Stimulated activated CD8-positive, alpha-beta memory T cell treated with anti-CD3 and anti-CD28 coated beads, Interleukin-4, amount 100 ng/mL, for 48 hours (primary cell): ENCODE results near the gene NRF1.

Experiments used
- DNase-seq: peaks from one replicate; pipeline ENCODE4 v3.0.0-alpha.2; 2020

The NRF1 gene

DNA sequence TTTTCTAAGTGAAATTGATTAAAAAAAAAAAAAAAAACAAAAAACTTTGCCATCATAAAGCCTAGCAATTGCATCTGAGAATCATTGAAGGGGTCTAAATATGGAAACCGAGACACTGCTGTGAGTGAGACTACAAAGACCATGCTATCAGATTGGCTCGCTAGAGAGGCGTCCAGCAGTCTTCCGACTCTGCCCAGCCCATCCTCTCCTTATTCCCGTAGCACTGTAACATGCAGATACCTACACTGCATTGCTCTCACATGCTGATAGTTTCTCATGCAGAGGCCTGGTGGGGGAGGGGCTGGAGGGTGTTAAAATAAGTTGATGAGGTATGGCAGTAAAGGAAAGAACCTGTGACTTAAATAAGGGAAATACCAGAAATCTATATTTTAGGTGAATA, 130.7 kb downstream of the NRF1 start:
- no peak for DNase-seq

DNA sequence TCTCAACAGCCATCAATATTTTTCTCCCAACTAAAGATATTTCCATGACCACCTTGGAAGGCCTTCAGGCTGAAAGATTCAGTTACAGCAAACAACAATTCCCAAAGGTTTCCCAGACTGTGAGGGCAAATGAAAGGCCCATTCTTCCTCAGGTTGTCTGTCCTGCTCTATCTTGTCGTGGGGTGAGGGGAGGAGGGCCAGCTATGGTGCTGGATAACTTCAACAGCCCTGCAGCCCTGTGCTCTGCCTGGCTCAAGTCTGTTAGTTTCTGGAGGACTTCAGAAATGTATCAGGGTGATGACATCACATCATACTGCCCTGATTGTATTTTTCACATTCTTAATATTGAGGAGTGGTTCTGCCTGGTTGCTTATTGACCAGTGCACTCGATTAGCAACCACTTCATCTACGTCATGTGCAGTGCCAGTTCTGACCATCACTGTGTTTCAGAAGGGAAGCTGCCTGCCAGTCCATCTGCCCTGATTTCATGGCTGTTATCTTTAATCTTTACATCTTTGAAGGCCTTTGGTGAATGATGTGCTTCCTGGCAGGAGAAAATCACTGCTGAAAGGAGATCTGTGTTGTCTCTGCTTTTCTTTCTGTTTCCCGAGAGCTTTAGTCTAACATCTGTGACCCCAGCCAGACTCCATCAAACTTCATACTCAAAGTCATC, 135.5 kb downstream of the NRF1 start:
- no peak for DNase-seq

DNA sequence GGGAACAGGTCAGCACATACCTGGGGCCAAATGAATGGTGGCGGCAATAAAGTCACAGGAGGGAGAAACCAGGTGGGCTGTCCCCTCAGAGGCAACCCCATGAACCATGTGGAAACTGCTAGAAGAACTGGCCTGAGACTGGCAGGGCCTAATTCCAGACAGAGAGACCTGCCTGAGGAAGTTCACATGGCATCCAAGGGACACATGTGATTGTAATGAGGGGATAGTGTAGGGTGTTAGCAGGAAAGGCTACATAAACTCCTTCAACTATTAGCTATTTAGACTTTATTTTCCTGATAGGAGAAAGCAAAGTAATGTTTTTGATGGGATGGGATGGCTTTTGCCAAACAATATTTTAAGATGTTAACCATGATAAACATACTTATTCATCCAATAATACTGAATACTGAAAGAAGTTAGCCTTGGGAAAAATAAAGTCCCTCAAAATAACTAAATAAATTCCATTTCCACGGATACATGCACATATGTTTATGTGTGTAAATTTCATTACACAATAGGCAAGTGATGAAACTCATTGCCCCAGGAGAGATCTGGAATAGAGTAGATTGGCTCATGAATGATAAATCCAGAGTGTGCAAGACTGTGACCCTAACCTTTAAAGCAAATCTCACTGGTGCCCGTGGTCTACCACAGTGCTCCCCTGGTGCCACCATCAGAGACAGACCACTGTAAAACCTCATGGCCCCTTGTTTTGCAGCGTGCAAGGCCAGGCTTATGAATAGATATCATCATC, 137.0 kb downstream of the NRF1 start:
- DNase-seq: no peak

DNA sequence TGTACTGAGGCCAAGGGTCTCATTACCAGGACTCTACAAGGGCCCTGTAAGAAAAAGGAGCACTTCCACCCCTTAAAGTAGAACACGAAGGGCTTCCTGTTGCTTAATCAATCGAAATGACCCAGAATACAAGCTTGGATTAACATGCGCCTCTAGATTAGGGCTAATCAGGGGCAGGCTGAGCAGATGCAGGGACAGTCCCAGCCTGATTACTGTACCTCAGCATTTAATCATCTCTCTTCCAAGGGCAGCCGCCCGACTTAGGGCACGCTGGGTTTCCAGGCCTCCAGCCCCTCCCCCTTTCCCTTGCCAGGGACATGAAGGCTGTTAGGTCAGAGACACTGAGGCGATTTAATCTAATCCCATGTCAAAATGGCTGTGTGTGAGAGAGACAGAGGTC, 138.6 kb downstream of the NRF1 start:
- DNase-seq: no peak

DNA sequence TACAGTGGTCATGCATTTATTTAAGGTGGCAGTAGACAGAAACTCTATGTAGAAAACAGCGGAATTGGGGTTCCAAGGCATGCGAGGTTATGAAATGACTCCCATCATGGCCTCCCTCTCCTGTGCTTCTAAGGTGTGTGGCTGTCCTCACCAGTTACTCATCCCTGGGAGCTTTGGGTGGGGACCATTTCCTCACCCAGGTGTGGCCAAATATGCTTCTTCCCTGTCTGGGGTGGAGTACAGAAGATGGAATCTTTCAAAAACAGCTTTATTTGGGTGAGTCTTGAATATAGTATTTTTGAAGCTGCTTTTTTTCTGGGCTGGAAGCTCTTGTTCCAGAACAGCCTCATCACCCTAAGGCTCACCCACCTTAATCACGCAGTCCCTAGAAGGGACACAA, 139.0 kb downstream of the NRF1 start:
- no peak for DNase-seq

DNA sequence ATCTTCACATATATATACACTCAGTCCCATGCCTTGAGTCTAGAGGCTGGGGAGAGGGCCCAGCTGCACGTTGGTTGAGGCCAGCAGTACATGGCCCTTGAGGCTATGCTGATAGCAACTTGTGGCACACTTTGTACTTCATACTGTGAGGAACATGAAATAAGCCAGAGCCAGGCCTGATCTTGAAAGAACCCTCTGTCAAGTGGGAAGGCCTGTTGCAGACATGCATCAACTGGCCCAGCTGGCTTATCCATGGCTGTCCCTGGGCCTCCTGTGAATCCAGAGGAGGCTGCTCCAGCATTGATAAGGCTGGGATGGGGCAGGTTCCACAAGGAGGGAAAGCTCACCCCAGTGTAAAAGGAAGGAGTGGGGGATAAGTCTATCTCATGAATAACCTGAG, 140.4 kb downstream of the NRF1 start:
- no peak for DNase-seq

DNA sequence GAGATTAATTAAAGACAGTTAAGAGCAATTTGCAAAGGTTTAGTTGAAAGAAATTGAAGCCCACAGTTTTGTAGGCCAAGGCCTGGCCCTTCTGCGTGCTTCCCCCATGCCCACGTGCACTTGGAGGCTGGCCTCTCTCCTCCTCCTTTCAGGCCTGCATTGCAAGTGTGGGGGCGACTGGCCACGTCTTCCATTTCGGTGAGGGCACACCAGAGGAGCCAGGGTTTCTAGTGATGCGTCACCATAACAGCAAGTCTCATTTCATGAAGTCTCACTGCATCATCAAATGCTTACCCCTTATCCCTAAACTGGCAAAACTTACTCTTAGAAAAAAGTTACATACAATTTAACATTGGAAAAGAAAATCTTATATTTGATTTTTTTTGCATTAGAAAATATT, 141.2 kb downstream of the NRF1 start:
- DNase-seq: no peak

DNA sequence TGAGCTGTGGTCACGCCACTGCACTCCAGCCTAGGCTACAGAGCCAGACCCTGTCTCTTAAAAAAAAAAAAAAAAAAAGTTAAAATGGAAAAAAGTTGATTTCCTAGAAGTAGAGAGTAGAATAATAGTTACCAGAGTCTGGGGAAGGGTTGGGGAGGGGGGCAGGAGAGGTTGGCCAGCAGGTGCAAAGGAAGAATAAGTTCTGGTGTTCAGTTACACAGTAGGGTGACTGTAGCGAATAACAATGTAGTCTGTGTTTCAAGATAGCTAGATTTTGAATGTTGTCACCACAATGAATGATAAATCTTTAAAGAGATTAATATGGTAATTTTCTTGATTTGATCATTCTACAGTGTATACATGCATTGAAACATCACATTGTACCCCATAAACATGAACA, 142.9 kb downstream of the NRF1 start:
- no peak for DNase-seq

DNA sequence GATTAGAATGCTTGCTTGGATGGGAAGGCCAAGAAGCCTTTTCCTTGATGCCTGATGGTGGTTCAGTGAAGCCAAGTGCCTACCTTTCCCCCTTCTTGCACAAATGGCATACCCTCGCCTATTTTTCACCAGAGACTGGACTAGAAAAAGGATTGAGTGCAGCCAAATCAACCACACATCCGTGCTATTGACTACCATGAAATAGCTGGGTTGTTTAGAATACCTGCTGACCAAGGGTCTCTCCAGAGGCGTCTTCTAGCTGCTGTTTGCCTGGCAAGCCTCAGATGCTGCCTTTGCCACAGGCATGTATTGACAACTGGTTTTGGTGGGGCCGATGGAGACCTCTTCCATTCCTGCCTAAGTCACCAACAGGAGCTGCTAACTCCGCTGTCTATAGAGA, 146.5 kb downstream of the NRF1 start:
- no peak for DNase-seq

DNA sequence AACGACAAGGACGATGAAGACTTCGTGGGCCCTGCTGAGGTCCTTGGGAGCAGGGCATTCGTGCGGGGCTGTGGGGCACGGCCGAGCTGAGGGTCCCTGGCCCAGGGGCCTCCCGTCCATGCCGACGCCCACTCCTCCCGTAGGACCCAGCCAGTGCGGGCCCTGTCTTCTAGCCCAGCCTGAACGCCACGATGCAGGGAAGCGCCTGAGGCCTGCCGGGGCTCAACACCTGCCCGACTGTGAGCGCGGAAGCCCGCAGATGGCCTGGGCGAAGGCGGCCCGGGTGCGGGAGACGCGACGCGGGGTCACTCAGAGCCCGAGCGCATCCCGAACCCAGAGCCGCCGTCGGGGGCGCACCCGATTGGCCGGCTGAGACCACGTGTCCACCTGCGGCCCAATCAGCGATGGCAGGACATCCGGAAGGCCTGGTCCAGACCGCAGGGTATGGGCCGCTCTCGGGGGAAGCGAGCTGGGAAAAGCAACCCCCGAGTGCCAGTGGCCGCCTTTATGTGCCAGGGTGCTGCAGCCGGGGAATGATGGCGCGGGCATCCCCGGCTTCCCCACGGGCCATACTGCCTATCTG, 151.0 kb downstream of the NRF1 start:
- DNase-seq: no peak

DNA sequence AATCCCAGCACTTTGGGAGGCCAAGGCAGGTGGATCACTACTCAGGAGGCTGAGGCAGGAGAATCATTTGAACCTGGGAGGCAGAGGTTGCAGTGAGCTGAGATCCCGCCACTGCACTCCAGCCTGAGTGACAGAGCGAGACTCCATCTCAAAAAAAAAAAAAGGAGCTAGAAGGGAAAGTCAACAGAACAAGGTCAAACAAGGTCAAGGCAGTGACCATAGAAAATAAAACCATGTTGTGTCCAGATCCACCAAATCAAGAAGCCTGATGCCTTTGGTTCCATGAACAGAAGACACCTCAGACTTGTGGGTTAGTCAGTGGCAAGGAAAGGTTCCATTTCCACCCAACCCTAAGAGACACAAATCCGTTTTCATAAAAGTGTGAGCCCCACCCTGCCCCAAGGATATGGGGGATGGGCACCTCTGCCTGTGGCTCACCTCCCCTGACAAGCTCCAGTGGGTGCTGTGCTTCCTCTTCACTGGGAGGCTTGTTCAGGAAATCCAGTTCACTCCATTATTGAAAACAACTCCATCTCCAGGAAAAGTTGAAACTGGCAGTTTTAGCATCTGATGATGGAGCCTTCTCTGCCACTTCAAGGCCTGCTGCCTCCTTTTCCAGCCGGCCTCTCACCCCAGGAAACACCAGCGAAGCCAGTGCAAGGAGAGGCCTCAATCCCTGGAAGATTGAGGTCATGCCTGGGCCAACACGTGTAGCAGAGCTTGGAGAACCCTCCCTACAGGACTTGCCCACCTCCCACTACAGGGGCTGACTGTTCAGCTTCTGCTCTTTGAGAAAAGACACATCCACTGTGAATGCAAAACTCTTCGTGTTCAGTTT, 152.9 kb downstream of the NRF1 start:
- no peak for DNase-seq

DNA sequence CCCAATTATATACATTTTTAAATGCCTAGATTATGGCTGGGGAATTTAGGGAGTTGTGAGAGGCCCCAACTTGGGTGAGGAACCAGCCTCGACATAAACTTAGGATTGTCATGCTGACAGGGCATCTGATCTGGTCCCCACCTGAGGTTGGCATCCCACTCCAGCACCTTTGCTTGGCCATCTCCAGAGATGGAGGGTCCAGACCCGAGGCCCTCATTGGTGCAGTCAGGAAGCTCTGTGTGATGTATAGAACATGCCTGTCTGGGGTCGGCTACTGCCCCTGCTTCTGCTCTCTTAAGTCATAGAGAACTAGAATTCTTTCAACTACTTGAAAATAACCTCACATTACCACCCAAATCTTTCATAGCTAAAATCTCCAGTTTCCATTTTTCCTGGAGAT, 153.8 kb downstream of the NRF1 start:
- DNase-seq: no peak

DNA sequence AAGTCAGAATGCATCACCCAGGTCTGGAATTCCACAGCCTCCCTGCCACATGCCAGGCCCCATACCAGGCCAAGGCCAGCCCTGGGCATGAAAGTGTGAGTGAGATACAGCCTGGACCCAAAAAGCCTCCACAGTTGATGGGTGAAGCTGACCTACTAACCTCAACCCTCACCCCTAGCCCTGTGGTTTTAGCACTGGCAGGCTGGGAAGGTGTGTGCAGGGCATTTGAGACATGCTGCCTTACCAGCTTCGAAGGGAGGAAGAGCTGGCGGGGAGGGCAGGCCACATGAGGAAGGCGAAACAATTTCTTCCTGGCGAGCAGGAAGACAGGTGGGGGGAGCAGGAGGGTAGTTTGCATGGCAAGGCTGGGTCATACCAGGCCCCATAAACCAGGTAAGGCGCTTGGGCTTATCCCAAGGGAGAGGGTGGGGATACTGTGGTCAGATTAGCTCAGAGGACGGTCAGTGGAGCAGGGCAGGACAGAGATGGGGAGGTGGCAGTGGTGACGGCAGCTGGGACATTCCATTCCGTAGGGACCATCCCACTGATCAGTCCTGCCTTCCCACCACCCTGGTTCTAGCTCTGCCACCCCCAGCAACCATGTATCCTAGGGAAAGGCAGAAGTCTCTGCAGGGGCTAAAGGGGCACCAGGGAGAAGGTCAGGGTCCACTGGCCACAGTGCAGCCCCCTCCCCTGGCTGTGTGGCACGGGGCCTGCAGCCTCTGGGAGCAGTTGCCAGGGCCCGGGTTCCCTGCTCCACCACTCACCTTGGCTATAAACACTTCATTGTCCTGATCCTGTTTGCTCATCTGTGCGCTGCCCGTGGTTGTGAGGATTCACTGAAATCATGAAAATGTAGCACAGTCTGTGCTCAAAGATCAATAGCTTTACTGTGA, 155.8 kb downstream of the NRF1 start:
- no peak for DNase-seq

DNA sequence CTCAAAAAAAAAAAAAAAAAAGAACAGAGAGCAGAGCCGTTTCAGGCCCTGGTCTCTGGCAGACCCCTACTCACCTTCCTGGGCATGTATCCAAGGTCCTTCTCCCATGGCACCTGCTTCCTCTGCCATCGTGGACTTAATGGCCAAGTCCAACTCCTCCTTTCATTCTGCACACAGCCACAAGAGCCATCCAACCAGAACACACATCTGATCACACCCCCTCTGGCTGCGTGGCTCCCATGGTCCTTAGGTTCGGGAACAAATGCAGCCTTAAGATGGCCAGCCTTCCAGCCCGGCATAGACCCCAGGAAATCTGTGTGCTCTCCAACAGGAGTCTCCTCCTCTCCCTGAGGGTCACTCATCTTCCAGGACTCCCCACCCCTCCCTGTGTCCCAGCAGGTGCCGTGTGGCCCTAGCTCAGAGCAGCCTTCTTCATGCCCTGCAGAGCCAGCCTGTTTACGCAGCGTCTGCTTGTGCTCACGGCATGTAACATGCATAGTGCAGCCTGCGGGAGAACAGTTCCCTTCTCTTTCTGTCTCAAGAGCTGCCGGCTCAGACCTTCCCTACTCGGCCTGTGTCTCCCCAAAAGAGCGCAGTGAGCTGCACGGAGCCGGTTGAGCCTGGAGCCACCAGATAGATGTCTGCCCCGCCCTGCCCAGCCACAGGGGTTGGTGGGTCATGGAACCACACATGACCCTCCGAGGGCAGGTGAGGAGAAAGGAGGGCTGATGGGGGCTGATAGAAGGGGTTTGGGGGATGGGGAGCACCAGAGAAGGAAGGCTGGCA, 157.3 kb downstream of the NRF1 start:
- DNase-seq: no peak

DNA sequence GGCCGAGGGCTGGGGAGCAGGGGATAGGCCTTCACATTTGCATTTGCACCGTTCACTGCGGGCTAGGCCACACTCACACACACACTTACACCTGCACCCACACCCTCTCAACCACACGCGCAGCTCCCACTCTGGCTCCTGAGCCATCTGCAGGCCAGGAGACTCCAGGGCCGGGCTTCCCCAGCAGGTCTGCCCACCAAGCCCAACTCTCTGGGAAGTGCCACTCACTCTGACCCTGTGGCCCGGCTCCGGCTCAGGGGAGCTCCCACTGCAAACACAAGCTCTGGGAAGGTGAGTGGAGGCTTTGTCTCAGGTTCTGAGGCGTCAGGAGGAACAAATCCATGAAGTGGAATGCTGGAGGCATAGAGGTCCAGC, 157.9 kb downstream of the NRF1 start:
- no peak for DNase-seq

DNA sequence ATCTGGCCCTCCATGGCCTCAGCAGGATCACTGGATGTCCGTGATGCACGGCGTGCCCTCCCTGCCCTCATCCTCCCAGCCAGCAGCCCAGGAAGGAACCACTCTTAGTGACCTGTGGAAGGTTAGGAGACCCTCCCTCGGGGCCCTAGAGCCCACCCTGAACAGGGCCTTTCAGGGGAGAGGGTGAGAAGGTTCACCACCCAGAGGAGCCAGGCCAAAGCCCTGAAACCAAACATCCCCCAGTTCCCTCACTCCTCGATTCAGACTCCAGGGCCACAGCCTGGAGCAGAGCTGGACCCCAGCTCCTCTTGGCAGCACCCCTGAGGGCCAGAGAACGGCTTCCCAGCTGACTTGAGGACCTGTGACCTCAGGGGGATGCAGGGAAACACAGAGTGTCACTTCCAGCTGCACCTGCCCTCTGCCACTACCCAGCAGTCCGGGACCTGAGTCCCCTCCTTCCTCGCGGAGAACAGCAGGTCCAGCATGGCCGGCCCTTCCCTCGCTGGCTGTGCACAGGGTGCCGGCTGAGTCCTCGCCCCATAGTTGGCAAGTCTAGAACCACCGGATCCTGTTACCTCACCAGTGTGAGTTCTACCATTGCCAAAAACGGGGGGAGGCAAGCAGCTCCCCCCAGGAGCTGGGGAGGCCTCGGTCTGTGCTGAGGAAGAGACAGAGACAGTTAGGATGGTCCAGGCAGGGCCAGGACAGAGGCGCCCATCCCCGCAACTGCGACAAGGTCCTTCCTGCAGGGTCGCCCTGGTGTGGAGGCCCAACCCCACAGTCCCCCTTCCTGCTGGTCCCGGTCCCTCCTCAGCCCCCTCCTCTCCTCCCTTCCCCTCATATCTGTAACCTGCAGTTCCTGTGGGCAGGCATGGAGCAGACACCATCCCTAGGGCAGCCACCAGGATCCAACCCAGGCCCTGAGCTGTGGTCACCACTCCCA, 158.6 kb downstream of the NRF1 start:
- no peak for DNase-seq

DNA sequence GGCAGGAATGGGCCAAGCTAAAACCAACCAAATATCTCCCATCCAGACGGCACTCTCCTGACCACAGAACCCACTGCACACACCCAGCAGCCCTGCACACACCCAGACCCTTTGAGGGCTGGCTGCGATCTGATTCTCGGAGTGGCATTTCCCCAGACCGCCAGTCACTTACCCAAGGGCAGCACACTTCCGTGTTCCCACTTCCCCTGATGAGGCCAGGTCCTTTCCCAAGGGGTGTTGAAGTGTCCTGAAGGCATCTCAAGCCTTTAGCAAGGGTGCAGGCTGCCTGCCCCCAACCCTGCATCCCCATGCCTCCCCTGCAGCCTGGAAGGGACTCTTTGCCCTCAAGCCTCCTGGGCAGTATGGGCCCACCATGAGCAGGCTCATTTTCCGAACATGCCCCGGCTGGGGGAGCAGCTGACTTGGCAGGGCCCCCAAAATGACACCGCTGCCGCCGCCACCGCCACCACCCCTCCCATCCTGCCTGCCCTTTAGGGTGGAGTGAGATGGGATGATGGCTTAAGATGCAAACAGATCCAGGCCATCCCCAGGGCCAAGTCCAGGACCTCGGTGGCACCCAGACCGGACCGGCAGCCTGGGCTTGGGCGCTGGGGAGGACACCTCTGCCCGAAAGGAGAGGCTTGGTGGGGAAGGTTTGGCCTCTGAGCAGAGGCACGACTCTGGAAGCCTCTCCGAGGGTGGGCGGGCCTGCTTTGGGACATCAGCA, 159.8 kb downstream of the NRF1 start:
- no peak for DNase-seq

DNA sequence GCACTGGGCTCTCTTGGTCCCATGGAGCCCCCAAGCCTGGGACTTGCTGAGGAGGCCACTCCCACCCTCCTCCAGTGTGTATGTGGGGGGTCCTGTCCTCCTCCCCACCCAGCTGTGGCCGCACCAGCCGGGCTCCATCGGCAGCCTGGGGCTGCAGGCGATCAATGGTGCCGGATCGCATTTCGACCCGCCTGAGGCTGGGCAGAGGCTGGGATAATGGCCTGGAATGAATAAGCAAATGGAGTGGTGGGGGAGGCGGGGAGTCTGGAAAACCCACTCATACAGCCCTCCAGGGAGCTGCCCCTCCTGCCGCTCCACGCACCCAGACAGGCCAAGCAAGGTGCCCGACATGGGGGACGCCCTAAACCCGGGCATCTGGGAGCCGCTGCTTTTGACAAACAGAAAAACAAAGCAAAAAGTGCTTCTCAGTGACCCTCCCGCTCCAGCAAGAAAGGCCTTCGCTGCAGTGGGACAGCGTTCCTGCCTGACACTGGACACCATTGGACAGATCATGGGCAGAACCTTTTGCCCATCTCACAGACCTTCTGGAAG, 160.5 kb downstream of the NRF1 start:
- no peak for DNase-seq

DNA sequence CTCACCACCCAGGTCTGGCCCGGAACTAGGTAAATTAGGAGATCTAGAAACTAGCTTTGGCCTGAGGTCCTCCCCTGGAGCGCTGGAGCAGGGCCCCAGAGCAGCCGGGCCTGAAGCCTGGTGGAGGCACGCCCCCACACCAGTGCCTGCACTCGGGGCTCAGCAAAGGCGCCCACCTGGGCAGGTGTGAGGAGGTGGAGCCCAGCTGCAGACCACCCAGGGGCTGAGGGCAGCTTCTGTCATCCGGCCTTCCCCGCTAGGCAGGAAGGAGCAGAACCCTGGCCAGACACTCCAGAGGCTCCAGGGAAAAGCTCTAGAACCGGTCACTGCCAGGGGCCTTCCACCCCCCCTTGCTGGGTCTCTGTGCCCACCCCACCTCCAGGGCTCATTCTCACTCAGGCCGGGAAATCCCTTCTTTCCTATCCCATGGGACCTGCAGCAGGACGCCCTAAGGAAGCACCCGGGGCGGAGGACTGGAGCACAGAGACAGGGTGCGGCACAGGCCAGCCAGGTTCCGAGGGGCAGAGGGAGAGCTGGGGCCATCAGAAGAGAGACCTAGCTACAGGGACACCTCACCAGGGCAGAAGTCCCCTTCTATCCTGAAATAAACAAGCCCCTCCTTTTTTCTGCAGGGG, 161.2 kb downstream of the NRF1 start:
- no peak for DNase-seq
